ENCODE measurements around the gene ULK2.

DNA sequence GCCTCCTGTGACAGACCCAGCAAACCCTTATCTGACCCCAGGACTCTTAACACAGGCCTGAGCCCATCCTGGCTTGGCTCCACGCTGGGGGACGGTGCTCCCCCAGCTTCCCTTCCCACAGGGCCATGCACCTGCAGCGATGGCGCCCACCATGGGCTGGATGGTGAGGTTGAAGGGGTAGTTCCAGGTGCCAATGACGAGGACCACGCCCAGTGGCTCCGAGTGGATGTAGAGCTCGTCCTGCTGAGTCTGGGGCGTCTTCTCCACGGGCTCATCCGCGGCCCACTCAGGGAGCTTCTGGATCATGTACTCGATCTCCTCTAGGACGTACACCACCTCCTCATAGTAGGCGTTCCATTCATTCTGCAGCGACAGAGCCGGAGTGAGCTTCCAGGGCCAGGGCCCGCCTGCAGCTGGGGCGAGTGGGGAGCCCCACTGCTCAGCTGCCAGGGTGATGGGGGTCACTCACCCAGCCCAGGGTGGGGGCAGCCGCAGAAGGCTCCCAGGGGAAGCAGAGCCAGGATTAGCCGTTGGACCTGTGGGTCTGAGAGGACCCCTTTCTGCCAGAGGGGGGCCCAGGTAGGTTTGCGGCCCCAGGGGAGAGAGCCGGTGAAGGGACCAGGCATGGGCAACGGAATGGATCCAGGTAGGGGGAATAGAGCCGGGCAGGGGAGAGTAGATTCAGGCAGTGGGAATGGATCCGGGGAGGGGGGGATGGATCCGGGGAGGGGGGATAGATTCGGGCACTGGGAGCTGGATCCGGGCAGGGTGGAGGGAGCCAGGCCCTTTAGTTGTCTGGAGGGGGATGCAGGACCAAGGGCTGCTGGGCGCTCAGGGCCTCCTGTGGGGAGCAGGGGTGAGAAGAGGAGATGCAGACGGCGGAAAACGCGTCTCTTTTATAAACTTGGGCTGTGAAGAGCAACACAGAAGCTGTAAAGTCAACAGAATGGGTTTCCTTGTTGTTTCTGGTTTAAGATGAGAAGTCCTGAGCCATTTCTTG is 124.3 kb downstream of the ULK2 start:
- no peak for TF ChIP-seq POLR2A (IDR thresholded peaks at IDR 0.05)
- TF ChIP-seq, protein P1, sequence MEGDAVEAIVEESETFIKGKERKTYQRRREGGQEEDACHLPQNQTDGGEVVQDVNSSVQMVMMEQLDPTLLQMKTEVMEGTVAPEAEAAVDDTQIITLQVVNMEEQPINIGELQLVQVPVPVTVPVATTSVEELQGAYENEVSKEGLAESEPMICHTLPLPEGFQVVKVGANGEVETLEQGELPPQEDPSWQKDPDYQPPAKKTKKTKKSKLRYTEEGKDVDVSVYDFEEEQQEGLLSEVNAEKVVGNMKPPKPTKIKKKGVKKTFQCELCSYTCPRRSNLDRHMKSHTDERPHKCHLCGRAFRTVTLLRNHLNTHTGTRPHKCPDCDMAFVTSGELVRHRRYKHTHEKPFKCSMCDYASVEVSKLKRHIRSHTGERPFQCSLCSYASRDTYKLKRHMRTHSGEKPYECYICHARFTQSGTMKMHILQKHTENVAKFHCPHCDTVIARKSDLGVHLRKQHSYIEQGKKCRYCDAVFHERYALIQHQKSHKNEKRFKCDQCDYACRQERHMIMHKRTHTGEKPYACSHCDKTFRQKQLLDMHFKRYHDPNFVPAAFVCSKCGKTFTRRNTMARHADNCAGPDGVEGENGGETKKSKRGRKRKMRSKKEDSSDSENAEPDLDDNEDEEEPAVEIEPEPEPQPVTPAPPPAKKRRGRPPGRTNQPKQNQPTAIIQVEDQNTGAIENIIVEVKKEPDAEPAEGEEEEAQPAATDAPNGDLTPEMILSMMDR (IDR thresholded peaks at IDR 0.05): no peak
